Loucy (cell line): ENCODE measurements around the gene FKBP3.

Source experiments
- EZH2phosphoT487 ChIP-seq: fragments of 200-600 bp; IDR thresholded peaks from 2 replicates; pipeline ENCODE4 v1.6.1; 2018; ENCODE audit warnings: antibody characterized with exemption, mild to moderate bottlenecking, moderate library complexity, borderline replicate concordance
- TF ChIP-seq, protein P1 (sequence below): fragments of 200-600 bp; sonication (generic); conservative IDR thresholded peaks from 2 replicates; pipeline ENCODE4 v1.5.1; 2014; ENCODE audit warnings: mild to moderate bottlenecking, antibody characterized with exemption, low read length

GRCh38 chr14:45120096-45120495 is 14.2 kb downstream of the FKBP3 start:
- TF ChIP-seq, protein P1, sequence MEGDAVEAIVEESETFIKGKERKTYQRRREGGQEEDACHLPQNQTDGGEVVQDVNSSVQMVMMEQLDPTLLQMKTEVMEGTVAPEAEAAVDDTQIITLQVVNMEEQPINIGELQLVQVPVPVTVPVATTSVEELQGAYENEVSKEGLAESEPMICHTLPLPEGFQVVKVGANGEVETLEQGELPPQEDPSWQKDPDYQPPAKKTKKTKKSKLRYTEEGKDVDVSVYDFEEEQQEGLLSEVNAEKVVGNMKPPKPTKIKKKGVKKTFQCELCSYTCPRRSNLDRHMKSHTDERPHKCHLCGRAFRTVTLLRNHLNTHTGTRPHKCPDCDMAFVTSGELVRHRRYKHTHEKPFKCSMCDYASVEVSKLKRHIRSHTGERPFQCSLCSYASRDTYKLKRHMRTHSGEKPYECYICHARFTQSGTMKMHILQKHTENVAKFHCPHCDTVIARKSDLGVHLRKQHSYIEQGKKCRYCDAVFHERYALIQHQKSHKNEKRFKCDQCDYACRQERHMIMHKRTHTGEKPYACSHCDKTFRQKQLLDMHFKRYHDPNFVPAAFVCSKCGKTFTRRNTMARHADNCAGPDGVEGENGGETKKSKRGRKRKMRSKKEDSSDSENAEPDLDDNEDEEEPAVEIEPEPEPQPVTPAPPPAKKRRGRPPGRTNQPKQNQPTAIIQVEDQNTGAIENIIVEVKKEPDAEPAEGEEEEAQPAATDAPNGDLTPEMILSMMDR: no peak
- no peak for TF ChIP-seq EZH2phosphoT487
